Fibroblast of gingiva (primary cell): ENCODE data around the gene HRH3.

ENCODE experiments used
- DNase-seq: peaks from one replicate; pipeline ENCODE4 v3.0.0-alpha.2; 2011; ENCODE audit warnings: low read depth

Gene HRH3

GRCh38 chr20:62215020-62215990 lies 4.8 kb downstream of the HRH3 start:
- DNase-seq = no peak

GRCh38 chr20:62214067-62214466 lies 6.0 kb downstream of the HRH3 start:
- DNase-seq = no peak

- no peak for DNase-seq
These were observed 7.8 kb downstream of the HRH3 start for GRCh38 chr20:62212299-62212698.

GRCh38 chr20:62211769-62212288 lies 8.2 kb downstream of the HRH3 start:
- DNase-seq = no peak

- no peak for DNase-seq
These were observed 8.9 kb downstream of the HRH3 start for GRCh38 chr20:62211216-62211615.

- DNase-seq = no peak
These were observed 9.6 kb downstream of the HRH3 start for GRCh38 chr20:62210496-62210855.

GRCh38 chr20:62209850-62210495 lies 10.1 kb downstream of the HRH3 start:
- DNase-seq = no peak

GRCh38 chr20:62208795-62209755 lies 11.0 kb downstream of the HRH3 start:
- no peak for DNase-seq

GRCh38 chr20:62208061-62208794 lies 11.8 kb downstream of the HRH3 start:
- DNase-seq = no peak

GRCh38 chr20:62206388-62206775 lies 13.7 kb downstream of the HRH3 start:
- no peak for DNase-seq

GRCh38 chr20:62205618-62206387 lies 14.3 kb downstream of the HRH3 start:
- DNase-seq = no peak

- DNase-seq = no peak
These were observed 16.6 kb downstream of the HRH3 start for GRCh38 chr20:62203378-62204030.

GRCh38 chr20:62202676-62203377 lies 17.3 kb downstream of the HRH3 start:
- DNase-seq = no peak

- DNase-seq = peak; percentile 13
These were observed 18.0 kb downstream of the HRH3 start for GRCh38 chr20:62202083-62202395.

GRCh38 chr20:62201173-62202082 lies 18.6 kb downstream of the HRH3 start:
- no peak for DNase-seq

GRCh38 chr20:62200491-62201172 lies 19.4 kb downstream of the HRH3 start:
- no peak for DNase-seq

GRCh38 chr20:62198931-62199330 lies 21.1 kb downstream of the HRH3 start:
- no peak for DNase-seq

GRCh38 chr20:62198496-62198895 lies 21.6 kb downstream of the HRH3 start:
- DNase-seq = no peak
